ENCODE data around the gene PWP1. TPM values are rescaled to one million over a fixed set of nuclear protein-coding genes. Genes with fewer than 3 reads are reported as not detected.

The PWP1 gene
- total RNA-seq, 2 donors from 2014 or later = 50.3 to 56.8 TPM

Other genes starting within 250 kb of the PWP1 start
- gene PRDM4, start 75.3 kb downstream of the PWP1 start, total RNA-seq = 10 to 100 TPM; 32.2 to 35.9 TPM
- gene ASCL4, start 88.9 kb downstream of the PWP1 start, total RNA-seq = not detected